ENCODE measurements around the gene CBLB. TPM values are rescaled to one million over a fixed set of nuclear protein-coding genes. Genes with fewer than 3 reads are reported as not detected.

Gene CBLB
- total and polyA plus RNA-seq, 2 donors (not counting 1 experiment from before 2014, with no cell fraction given), result 26.9 to 28.5 TPM

GRCh38 chr3:105809208-105809888 lies 59.5 kb downstream of the CBLB start:
- Histone ChIP-seq H4K20me1 (ENCODE audit: control insufficient read depth, extremely low read depth, insufficient read depth, low read length) (no peaks in the 10 kb centered on the region), H3K4me2 (ENCODE audit: extremely low read depth, insufficient read depth, low read length) (no peak overlapping the region), H3K9me3 (ENCODE audit: control insufficient read depth, insufficient read depth, low read depth, low read length) (no peaks in the 10 kb centered on the region), H3K36me3 (ENCODE audit: control insufficient read depth, insufficient read depth, low read length) (no peaks in the 10 kb centered on the region), H3K9ac (ENCODE audit: insufficient read depth, low read length) (no peak overlapping the region), H3K4me1 (ENCODE audit: control insufficient read depth, extremely low read depth, insufficient read depth, low read length) (peaks cover 2% of the 10 kb centered on the region), H3K27me3 (ENCODE audit: control insufficient read depth, insufficient read depth, low read length) (no peaks in the 10 kb centered on the region), H3K79me2 (ENCODE audit: control insufficient read depth, insufficient read depth, low read length) (peaks cover 2% of the 10 kb centered on the region), H3K4me3 (replicated peaks in 1 of 4; ENCODE audit: control extremely low read depth in 1 of 4, insufficient read depth in 1 of 4, low read depth in 3 of 4, low read length in 4 of 4) (no peak overlapping the region), H3K27ac (ENCODE audit: insufficient read depth, low read length) (no peak overlapping the region), H2AFZ (ENCODE audit: low read length) (no peak overlapping the region)
- no peak for TF ChIP-seq EZH2 (IDR thresholded peaks at IDR 0.05; ENCODE audit: low read length, missing control alignments)
- TF ChIP-seq, protein P1, sequence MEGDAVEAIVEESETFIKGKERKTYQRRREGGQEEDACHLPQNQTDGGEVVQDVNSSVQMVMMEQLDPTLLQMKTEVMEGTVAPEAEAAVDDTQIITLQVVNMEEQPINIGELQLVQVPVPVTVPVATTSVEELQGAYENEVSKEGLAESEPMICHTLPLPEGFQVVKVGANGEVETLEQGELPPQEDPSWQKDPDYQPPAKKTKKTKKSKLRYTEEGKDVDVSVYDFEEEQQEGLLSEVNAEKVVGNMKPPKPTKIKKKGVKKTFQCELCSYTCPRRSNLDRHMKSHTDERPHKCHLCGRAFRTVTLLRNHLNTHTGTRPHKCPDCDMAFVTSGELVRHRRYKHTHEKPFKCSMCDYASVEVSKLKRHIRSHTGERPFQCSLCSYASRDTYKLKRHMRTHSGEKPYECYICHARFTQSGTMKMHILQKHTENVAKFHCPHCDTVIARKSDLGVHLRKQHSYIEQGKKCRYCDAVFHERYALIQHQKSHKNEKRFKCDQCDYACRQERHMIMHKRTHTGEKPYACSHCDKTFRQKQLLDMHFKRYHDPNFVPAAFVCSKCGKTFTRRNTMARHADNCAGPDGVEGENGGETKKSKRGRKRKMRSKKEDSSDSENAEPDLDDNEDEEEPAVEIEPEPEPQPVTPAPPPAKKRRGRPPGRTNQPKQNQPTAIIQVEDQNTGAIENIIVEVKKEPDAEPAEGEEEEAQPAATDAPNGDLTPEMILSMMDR (conservative IDR thresholded peaks at IDR 0.05 in 1 of 2, IDR thresholded peaks at IDR 0.05 in 1 of 2; ENCODE audit: low read depth in 1 of 2, low read length in 2 of 2), result no peak
- no peak for DNase-seq (ENCODE audit: low read depth in 2 of 2)

DNA sequence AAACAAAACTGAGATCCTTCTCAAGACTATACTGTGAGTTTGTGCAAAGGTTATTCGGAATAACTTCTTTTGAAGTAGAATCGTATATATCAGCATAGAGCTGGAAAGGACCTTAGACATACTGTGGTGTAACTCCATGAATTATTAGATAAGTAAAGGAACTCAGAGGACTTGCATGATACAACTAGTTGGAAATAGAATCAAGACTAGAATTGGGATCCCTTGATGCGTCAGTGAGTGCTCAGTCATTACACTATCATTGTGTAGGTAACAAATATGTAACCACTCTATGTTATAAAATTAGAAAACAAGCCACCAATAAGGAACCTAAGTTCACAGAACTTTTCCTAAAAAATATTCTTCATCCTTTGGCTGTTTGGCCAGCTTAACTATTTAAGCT lies 61.1 kb downstream of the CBLB start:
- DNase-seq (ENCODE audit: low read depth in 2 of 2), result no peak
- no peak overlapping the region for H3K4me3 ChIP-seq (replicated peaks in 1 of 4; ENCODE audit: control extremely low read depth in 1 of 4, insufficient read depth in 1 of 4, low read depth in 3 of 4, low read length in 4 of 4)
- H3K36me3 ChIP-seq (ENCODE audit: control insufficient read depth, insufficient read depth, low read length), result no peaks in the 10 kb centered on the region
- H3K27me3 ChIP-seq (ENCODE audit: control insufficient read depth, insufficient read depth, low read length), result no peaks in the 10 kb centered on the region
- no peak overlapping the region for H3K9ac ChIP-seq (ENCODE audit: insufficient read depth, low read length)
- H3K4me2 ChIP-seq (ENCODE audit: extremely low read depth, insufficient read depth, low read length), result no peak overlapping the region
- H3K4me1 ChIP-seq (ENCODE audit: control insufficient read depth, extremely low read depth, insufficient read depth, low read length), result peaks cover 2% of the 10 kb centered on the region
- H2AFZ ChIP-seq (ENCODE audit: low read length), result no peak overlapping the region
- H3K9me3 ChIP-seq (ENCODE audit: control insufficient read depth, insufficient read depth, low read depth, low read length), result no peaks in the 10 kb centered on the region
- TF ChIP-seq EZH2 (IDR thresholded peaks at IDR 0.05; ENCODE audit: low read length, missing control alignments), result no peak
- TF ChIP-seq, protein P1 (conservative IDR thresholded peaks at IDR 0.05 in 1 of 2, IDR thresholded peaks at IDR 0.05 in 1 of 2; ENCODE audit: low read depth in 1 of 2, low read length in 2 of 2), result no peak
- H3K79me2 ChIP-seq (ENCODE audit: control insufficient read depth, insufficient read depth, low read length), result peaks cover 2% of the 10 kb centered on the region
- H4K20me1 ChIP-seq (ENCODE audit: control insufficient read depth, extremely low read depth, insufficient read depth, low read length), result no peaks in the 10 kb centered on the region
- no peak overlapping the region for H3K27ac ChIP-seq (ENCODE audit: insufficient read depth, low read length)

GRCh38 chr3:105807146-105807545 lies 61.7 kb downstream of the CBLB start:
- Histone ChIP-seq H3K4me1 (ENCODE audit: control insufficient read depth, extremely low read depth, insufficient read depth, low read length) (peaks cover 2% of the 10 kb centered on the region), H3K79me2 (ENCODE audit: control insufficient read depth, insufficient read depth, low read length) (peaks cover 2% of the 10 kb centered on the region), H4K20me1 (ENCODE audit: control insufficient read depth, extremely low read depth, insufficient read depth, low read length) (no peaks in the 10 kb centered on the region), H3K4me3 (replicated peaks in 1 of 4; ENCODE audit: control extremely low read depth in 1 of 4, insufficient read depth in 1 of 4, low read depth in 3 of 4, low read length in 4 of 4) (no peak overlapping the region), H3K4me2 (ENCODE audit: extremely low read depth, insufficient read depth, low read length) (no peak overlapping the region), H3K27ac (ENCODE audit: insufficient read depth, low read length) (no peak overlapping the region), H2AFZ (ENCODE audit: low read length) (no peak overlapping the region), H3K36me3 (ENCODE audit: control insufficient read depth, insufficient read depth, low read length) (no peaks in the 10 kb centered on the region), H3K27me3 (ENCODE audit: control insufficient read depth, insufficient read depth, low read length) (no peaks in the 10 kb centered on the region), H3K9ac (ENCODE audit: insufficient read depth, low read length) (no peak overlapping the region), H3K9me3 (ENCODE audit: control insufficient read depth, insufficient read depth, low read depth, low read length) (no peaks in the 10 kb centered on the region)
- TF ChIP-seq, protein P1 (conservative IDR thresholded peaks at IDR 0.05 in 1 of 2, IDR thresholded peaks at IDR 0.05 in 1 of 2; ENCODE audit: low read depth in 1 of 2, low read length in 2 of 2), result no peak
- no peak for TF ChIP-seq EZH2 (IDR thresholded peaks at IDR 0.05; ENCODE audit: low read length, missing control alignments)
- no peak for DNase-seq (ENCODE audit: low read depth in 2 of 2)
